HG03097 (cell line): Measurements from ENCODE around the gene TCERG1L.
"Not testable (repeated sequence)": the region's sequence is repeated elsewhere in the genome, so short reads cannot be mapped to it uniquely, and the experiment has no call there.

Experiments
- ATAC-seq: cut with Tn5 transposase; IDR thresholded peaks from one replicate; pipeline ENCODE4 v1.9.1; 2021; ENCODE audit not compliant: unreplicated experiment, low FRiP score

Gene TCERG1L

DNA sequence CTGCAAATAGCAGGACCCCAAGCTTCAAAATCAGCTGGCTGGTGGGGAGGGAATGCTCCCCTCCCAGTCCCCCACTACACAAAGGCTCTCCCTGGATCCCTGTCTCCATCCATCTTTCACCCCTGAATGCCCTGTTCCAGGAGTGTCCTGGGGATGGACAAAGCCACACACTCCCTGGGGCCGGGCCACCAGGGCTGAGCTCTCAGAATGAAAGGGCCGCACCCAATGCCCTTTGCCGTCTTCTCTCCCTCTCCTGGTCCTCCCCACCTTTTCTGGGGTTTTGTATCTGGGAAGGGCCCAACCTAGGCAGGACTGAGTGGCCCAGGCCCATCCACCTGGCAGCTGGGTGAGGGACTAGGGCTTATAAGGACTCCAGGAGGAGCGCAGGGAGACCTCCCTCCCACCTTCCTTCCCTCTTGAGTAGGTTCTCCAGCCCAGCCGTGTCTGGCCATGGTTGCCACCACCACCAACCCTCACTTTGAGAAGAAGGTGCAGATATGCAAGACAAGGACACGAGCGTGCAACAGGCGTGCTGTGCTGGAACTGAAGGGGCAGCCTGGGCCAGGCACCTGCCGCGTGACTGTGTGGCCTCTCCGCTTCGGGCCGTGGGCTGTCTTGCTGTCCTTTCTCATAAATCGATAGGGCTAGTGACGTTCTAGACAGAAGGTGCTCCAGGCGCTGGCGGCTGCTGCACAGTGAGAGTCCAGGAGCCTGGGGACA, 157.1 kb downstream of the TCERG1L start:
- no peak for ATAC-seq

GRCh38 chr10:131152456-131152855, 159.1 kb downstream of the TCERG1L start:
- not testable (repeated sequence) for ATAC-seq

- ATAC-seq: no peak
Measured at GRCh38 chr10:131150126-131150525, 161.4 kb downstream of the TCERG1L start.

GRCh38 chr10:131149586-131149985, 161.9 kb downstream of the TCERG1L start:
- ATAC-seq: no peak

- ATAC-seq: no peak
Measured at GRCh38 chr10:131149111-131149510, 162.4 kb downstream of the TCERG1L start.

DNA sequence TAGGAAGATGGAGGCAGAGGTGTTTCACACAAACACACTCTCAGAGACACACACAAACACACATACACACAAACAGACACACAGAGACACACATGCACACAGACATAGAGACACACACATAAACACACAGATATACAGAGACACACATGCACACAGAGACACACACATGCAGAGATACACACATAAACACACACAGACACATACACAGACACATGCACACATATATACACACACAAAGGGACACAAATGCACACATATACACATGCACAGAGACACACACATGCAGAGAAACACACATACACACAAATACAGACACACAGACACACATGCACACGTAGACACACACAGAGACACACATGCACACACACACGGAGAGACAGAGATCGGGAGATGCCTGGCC, 163.3 kb downstream of the TCERG1L start:
- ATAC-seq: no peak

DNA sequence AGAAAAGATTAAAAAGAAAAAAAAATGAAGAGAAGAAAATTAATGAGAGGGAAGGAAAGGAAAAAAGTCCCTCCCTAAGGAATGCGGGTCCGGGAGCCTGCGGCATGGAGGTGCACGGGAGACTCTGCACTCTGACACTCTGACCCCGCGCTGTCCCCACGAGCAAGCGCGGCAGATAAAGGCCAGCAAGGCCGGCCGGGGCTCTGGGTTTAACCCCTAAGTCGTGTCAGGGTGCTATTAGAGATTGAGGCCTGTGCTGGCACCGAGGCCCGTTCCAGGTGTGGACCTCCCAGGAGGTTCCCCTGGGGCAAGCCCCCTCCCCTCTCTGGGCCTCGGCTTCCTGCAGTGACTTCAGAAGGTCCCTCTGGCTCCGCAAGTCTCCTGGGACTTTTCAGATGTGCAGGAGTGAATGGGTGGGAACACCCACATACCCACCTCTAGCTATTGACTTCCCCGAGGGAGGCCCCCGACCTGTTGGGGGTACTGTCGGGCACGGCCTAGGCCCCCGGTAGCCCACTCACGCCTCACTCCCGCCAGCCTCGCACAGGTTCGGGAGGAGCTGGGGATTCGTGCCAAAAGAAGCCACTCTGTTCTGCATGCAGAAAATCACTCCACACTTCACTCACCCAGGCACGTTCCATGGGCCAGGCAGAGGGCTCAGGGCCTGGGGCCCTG, 164.1 kb downstream of the TCERG1L start:
- ATAC-seq: no peak

DNA sequence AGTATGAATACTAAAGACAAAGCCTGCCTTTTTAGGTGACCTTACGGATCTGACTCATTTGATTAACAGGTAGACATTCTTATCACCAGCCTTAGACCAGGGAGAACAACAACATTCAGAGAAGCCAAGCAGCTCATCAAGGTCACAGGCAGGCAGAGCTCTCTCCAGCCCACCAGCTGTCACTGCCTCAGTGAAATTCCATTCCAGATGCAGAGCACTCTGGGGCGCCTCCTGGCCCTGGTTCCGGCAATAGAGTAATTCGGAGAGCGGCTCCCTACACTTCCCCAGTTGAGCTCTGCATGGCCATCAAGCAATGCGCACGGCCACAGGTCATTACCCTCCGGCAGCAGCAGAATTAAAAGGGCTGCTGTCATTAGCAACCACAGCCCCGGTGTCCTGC, 164.7 kb downstream of the TCERG1L start:
- no peak for ATAC-seq

DNA sequence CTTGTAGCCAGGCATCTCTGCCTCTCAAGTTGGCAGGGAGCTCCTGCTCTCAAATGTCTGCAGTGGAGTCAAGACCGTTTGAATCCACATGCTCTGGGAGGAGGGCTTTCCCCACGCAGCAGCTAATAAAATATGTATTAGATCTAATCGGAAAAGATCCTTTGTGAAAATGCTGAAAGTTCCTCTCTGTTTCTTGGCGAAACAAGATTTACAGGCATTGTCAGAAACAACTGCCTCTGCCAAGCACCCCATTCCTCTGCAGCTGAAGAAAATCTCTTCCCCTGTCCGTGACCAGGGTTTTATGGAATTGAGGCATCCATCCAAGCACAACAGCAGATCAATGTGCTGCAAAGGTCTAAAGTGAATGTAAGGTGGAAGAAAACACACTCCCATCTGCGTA, 165.8 kb downstream of the TCERG1L start:
- ATAC-seq: no peak

DNA sequence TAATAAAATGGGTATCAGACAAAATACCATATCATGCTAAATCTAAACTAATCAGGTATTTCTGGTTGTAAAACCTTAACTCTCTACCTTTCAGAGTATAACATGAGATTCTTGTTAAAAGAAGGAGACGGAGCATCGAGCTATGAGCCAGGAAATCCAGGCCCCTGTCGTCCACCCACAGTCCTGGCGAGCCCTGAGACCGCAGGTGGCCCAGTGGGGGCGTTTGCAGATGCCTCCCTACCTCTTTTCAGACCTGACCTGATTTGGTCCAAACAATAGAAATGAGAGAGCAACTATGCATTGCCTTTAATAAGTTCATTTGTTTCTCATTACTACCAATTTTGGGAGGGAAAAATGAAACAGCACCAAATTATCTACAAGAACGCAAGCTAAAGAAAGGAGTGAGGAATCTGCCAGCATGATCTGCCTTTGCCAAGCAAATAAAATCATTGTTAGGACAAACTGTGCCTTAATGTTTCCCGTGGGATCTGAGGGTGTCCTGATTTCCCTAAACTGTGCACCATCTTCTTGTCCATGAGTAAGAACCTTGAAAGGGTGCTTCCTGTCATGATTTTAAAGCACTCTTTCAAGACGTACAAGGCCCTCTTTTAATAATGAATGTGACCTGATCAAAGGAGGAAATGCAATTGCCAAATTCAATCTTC, 166.7 kb downstream of the TCERG1L start:
- no peak for ATAC-seq

DNA sequence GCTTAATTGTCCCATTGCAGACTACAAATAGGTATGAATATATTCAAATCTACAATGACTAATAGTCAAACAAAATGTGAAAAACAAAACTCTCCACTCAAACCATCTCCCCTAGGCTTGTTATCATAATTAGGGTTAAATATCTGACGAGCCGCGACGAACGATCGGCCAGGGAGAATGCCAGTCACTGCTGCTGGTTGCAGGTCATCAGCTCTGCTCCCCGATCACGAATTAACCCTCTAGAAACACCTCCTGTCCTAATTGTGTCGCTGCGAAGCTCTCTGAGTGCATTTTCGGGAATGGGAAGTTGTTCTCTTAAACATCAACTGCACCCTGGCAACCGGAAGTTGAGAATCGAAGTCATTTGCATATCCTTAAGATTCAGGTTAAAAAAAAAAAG, 167.3 kb downstream of the TCERG1L start:
- ATAC-seq: no peak

DNA sequence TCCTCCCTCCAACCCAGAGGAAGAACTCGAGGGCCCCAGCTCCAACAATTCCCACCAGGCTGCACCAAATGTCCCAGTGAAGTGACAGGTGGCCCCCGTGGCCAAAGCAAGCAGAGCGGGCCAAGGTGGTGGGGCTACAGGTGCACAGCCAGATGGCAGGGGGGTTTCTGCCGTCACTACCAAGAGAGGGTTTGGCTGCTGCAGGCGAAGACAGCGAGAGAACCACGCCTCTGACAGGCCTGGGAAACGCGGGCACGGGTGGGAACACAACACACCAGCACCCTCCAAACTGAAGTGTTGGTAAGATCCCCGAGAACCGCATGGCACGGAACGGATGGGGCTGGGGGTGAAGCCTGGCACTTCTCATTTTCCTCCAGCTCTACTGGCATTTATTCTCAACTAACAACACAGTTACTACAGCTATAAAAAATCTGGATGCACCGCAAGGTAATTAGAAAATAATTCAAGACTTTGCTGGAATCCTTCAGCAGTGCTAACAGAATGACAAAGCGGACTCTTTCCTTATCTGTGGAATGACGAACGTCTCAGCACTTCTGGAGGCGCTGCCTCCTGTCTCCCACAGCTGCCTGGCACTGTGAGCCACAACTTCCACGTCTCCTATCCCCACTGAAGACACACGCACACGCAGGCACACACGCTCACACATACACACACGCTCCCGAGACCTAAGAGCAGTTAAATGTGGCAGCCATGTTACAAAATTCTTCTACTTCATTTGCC, 167.9 kb downstream of the TCERG1L start:
- no peak for ATAC-seq

GRCh38 chr10:131142517-131143380, 168.8 kb downstream of the TCERG1L start:
- no peak for ATAC-seq

GRCh38 chr10:131141645-131142516, 169.6 kb downstream of the TCERG1L start:
- ATAC-seq: no peak

DNA sequence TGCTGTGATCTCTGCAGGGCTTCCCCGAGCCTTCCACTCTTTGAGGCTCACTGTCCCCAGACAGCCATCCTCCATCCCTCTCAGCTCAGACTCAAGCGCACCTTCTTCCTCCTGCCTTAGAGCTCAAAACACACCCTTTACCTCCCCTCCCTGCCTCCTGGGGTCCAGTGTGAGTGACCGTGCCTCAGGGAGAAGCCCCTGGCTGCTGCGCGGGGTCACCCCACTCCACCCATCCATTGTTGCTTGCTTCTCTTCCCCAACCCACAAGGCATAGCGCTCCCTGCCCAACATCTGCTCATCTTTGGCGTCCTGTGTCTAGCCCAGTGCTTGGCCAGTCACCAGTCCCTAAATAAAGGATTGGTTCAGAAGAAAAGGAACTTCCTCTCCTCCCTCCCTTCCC, 170.3 kb downstream of the TCERG1L start:
- no peak for ATAC-seq

- ATAC-seq: no peak
Measured at GRCh38 chr10:131140606-131141005, 170.9 kb downstream of the TCERG1L start.

- ATAC-seq: no peak
Measured at GRCh38 chr10:131137223-131137622, 174.3 kb downstream of the TCERG1L start.

DNA sequence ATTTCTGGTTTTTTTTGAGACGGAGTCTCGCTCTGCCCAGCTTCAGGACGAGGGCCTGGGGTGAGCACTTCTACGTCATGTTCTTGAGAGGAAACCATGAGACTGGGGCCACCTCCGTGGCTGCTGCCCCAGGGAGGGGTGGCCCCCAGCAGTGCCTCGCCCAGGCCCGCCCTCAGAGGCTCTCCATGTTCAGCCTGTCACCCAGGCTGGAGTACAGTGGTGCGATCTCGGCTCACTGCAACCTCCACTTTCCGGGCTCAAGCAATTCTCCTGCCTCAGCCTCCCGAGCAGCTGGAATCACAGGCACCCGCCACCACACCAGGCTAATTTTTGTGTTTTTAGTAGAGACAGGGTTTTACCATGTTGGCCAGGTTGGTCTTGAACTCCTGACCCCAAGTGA, 175.2 kb downstream of the TCERG1L start:
- ATAC-seq: not testable (repeated sequence)

- no peak for ATAC-seq
Measured at GRCh38 chr10:131135716-131136115, 175.8 kb downstream of the TCERG1L start.
